Neural progenitor cell (in vitro differentiated cells): ENCODE measurements around the gene SMG6. TPM values are rescaled to one million over a fixed set of nuclear protein-coding genes. Genes with fewer than 3 reads are reported as not detected.
A peak's percentile ranks its signal among the peaks of the same experiment; 100 is the strongest.

ENCODE experiments used
- DNase-seq: peaks from one replicate; pipeline ENCODE4 v3.0.0-alpha.2; 2016; ENCODE audit warnings: low spot score
- H2AFZ ChIP-seq: fragments of 200-600 bp; sonication (generic); replicated peaks from 2 replicates; pipeline ENCODE4 v1.6.1; 2016; ENCODE audit warnings: antibody characterized with exemption
- H3F3A ChIP-seq: fragments of 200-600 bp; sonication (generic); 2 replicates; pipeline ENCODE4 v1.6.1; 2016; ENCODE audit warnings: antibody characterized with exemption, low read depth
- H3K27ac ChIP-seq: fragments of 200-600 bp; sonication (generic); 2 replicates; pipeline ENCODE4 v1.5.1; 2016; ENCODE audit warnings: mild to moderate bottlenecking
- H3K27me3 ChIP-seq: fragments of 200-600 bp; sonication (generic); 2 replicates; pipeline ENCODE4 v1.6.1; 2016; ENCODE audit warnings: mild to moderate bottlenecking, moderate library complexity
- H3K36me3 ChIP-seq: fragments of 200-600 bp; sonication (generic); 2 replicates; pipeline ENCODE4 v1.5.1; 2016
- H3K4me1 ChIP-seq: fragments of 200-600 bp; sonication (generic); 2 replicates; pipeline ENCODE4 v1.6.1; 2016; ENCODE audit warnings: mixed run types
- H3K4me2 ChIP-seq: fragments of 200-600 bp; sonication (generic); 2 replicates; pipeline ENCODE4 v1.6.1; 2016
- H3K4me3 ChIP-seq: fragments of 200-600 bp; sonication (generic); 2 replicates; pipeline ENCODE4 v1.5.1; 2016
- H3K79me2 ChIP-seq: fragments of 200-600 bp; sonication (generic); 2 replicates; pipeline ENCODE4 v1.6.1; 2016; ENCODE audit warnings: low read depth
- H3K9ac ChIP-seq: fragments of 200-600 bp; sonication (generic); 2 replicates; pipeline ENCODE4 v1.6.1; 2016
- H3K9me3 ChIP-seq: fragments of 200-600 bp; sonication (generic); 2 replicates; pipeline ENCODE4 v1.5.1; 2016; ENCODE audit warnings: low read depth
- H4K20me1 ChIP-seq: fragments of 200-600 bp; sonication (generic); 2 replicates; pipeline ENCODE4 v1.6.1; 2016; ENCODE audit warnings: low read depth
- H3K27ac Mint-ChIP-seq: 3 replicates; pipeline ENCODE4 v1.8.0; 2021; ENCODE audit warnings: mixed read lengths
- H3K27me3 Mint-ChIP-seq: 2 replicates; pipeline ENCODE4 v1.8.0; 2022; ENCODE audit warnings: low read depth, mild to moderate bottlenecking, inconsistent platforms, moderate library complexity, mixed read lengths; ENCODE audit not compliant: insufficient read depth
- H3K36me3 Mint-ChIP-seq: 3 replicates; pipeline ENCODE4 v1.8.0; 2021; ENCODE audit warnings: mixed read lengths
- H3K4me1 Mint-ChIP-seq: 3 replicates; pipeline ENCODE4 v1.8.0; 2021; ENCODE audit warnings: mixed read lengths
- H3K4me3 Mint-ChIP-seq: 3 replicates; pipeline ENCODE4 v1.8.0; 2021; ENCODE audit warnings: mild to moderate bottlenecking, moderate library complexity, mixed read lengths
- H3K9me3 Mint-ChIP-seq: 3 replicates; pipeline ENCODE4 v1.8.0; 2020; ENCODE audit warnings: mixed read lengths
- EZH2 ChIP-seq: fragments of 200-600 bp; sonication (generic); IDR thresholded peaks from 2 replicates; pipeline ENCODE4 v1.6.1; 2017; ENCODE audit warnings: antibody characterized with exemption, mild to moderate bottlenecking, moderate library complexity
- EZH2phosphoT487 ChIP-seq: fragments of 200-600 bp; sonication (generic); IDR thresholded peaks from 2 replicates; pipeline ENCODE4 v1.6.1; 2017; ENCODE audit warnings: antibody characterized with exemption
- total RNA-seq: library from RNA; depleted of rRNA; stranded (reverse); fragments of >200 nt; gene quantifications from 2 replicates; pipeline ENCODE4 v1.2.3, GENCODE V29; 2015; ENCODE audit warnings: low replicate concordance
- TF ChIP-seq, protein P1 (sequence below): fragments of 200-600 bp; sonication (generic); IDR thresholded peaks from 2 replicates; pipeline ENCODE4 v1.5.1; 2017; ENCODE audit warnings: antibody characterized with exemption, mild to moderate bottlenecking

SMG6 gene
- total RNA-seq, 1 donor from 2014 or later = 19.0 TPM

- Histone ChIP-seq H3K27me3 (peaks cover 96% of the 10 kb centered on the region), H3K9me3 (no peaks in the 10 kb centered on the region), H3K27ac (no peak overlapping the region), H3F3A (peaks cover 42% of the 10 kb centered on the region), H3K9ac (no peak overlapping the region), H3K4me1 (peaks cover 12% of the 10 kb centered on the region), H4K20me1 (peaks cover 87% of the 10 kb centered on the region), H3K36me3 (no peaks in the 10 kb centered on the region), H2AFZ (no peak overlapping the region), H3K4me2 (peak overlapping the region; percentile 84), H3K79me2 (no peaks in the 10 kb centered on the region), H3K4me3 (peak overlapping the region; percentile 42)
- DNase-seq = no peak
- Mint-ChIP-seq H3K9me3 (no peaks in the 10 kb centered on the region), H3K4me1 (peaks cover 20% of the 10 kb centered on the region), H3K4me3 (no peak overlapping the region), H3K36me3 (peaks cover 6% of the 10 kb centered on the region), H3K27me3 (peaks cover 30% of the 10 kb centered on the region), H3K27ac (no peak overlapping the region)
- peak; percentile 81 for TF ChIP-seq EZH2
- TF ChIP-seq EZH2phosphoT487 = peak; percentile 24
- TF ChIP-seq, protein P1, sequence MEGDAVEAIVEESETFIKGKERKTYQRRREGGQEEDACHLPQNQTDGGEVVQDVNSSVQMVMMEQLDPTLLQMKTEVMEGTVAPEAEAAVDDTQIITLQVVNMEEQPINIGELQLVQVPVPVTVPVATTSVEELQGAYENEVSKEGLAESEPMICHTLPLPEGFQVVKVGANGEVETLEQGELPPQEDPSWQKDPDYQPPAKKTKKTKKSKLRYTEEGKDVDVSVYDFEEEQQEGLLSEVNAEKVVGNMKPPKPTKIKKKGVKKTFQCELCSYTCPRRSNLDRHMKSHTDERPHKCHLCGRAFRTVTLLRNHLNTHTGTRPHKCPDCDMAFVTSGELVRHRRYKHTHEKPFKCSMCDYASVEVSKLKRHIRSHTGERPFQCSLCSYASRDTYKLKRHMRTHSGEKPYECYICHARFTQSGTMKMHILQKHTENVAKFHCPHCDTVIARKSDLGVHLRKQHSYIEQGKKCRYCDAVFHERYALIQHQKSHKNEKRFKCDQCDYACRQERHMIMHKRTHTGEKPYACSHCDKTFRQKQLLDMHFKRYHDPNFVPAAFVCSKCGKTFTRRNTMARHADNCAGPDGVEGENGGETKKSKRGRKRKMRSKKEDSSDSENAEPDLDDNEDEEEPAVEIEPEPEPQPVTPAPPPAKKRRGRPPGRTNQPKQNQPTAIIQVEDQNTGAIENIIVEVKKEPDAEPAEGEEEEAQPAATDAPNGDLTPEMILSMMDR = no peak
Measured at GRCh38 chr17:2055292-2056205, 248.0 kb downstream of the SMG6 start.

- Histone ChIP-seq H2AFZ (no peak within 1 kb of the TSS), H3K4me2 (peak within 1 kb of the TSS; percentile 84), H3F3A (peaks cover 43% of the 10 kb centered on the region), H3K79me2 (no peaks in the 10 kb centered on the region), H3K4me1 (peaks cover 12% of the 10 kb centered on the region), H4K20me1 (peaks cover 83% of the 10 kb centered on the region), H3K36me3 (no peaks in the 10 kb centered on the region), H3K4me3 (peak within 1 kb of the TSS; percentile 48), H3K9me3 (no peaks in the 10 kb centered on the region), H3K27me3 (peaks cover 94% of the 10 kb centered on the region), H3K9ac (no peak within 1 kb of the TSS), H3K27ac (no peak within 1 kb of the TSS)
- Mint-ChIP-seq H3K36me3 (peaks cover 4% of the 10 kb centered on the region), H3K27me3 (peaks cover 27% of the 10 kb centered on the region), H3K27ac (no peak within 1 kb of the TSS), H3K9me3 (no peaks in the 10 kb centered on the region), H3K4me1 (peaks cover 20% of the 10 kb centered on the region), H3K4me3 (peak within 1 kb of the TSS; percentile 81)
- TF ChIP-seq EZH2phosphoT487 (peak; percentile 98), EZH2 (peak; percentile 97)
- TF ChIP-seq, protein P1 = peak; percentile 80
- DNase-seq = peak; percentile 90
Measured at GRCh38 chr17:2054512-2055291, 248.9 kb downstream of the SMG6 start, which contains the start of gene HIC1. Gene HIC1 (plus strand): TSS chr17:2055103. CDS start chr17:2056691, 1,588 bp downstream.

DNA sequence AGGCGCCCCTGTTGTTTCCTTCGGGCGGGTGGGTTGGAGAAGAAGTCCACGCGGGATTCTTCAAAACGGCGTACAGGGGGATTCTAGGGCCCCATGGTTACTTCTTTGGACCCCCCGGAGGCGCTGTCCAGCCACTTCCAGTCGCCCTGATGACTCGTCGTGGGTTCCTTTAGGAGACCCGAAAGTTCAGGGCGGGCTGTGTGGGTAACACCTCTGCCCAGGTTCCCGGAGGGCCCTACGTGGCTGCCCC lies 249.4 kb downstream of the SMG6 start:
- peaks cover 19% of the 10 kb centered on the region for H3K4me1 Mint-ChIP-seq
- H3F3A ChIP-seq = peaks cover 48% of the 10 kb centered on the region
- no peak overlapping the region for H3K27ac ChIP-seq
- H3K4me3 ChIP-seq = peak overlapping the region; percentile 48
- peaks cover 16% of the 10 kb centered on the region for H3K4me1 ChIP-seq
- peaks cover 82% of the 10 kb centered on the region for H4K20me1 ChIP-seq
- H3K27ac Mint-ChIP-seq = no peak overlapping the region
- peak overlapping the region; percentile 80 for H3K4me2 ChIP-seq
- no peak for DNase-seq
- no peaks in the 10 kb centered on the region for H3K9me3 Mint-ChIP-seq
- H3K79me2 ChIP-seq = no peaks in the 10 kb centered on the region
- H3K27me3 ChIP-seq = peaks cover 94% of the 10 kb centered on the region
- peak overlapping the region; percentile 81 for H3K4me3 Mint-ChIP-seq
- H3K36me3 ChIP-seq = no peaks in the 10 kb centered on the region
- H3K36me3 Mint-ChIP-seq = no peaks in the 10 kb centered on the region
- no peaks in the 10 kb centered on the region for H3K9me3 ChIP-seq
- no peak for TF ChIP-seq EZH2phosphoT487
- TF ChIP-seq, protein P1 = no peak
- no peak for TF ChIP-seq EZH2
- H3K9ac ChIP-seq = no peak overlapping the region
- H3K27me3 Mint-ChIP-seq = peaks cover 25% of the 10 kb centered on the region
- no peak overlapping the region for H2AFZ ChIP-seq
